Panc1 (cell line): ENCODE data around the gene SLC25A17. TPM values are rescaled to one million over a fixed set of nuclear protein-coding genes. Genes with fewer than 3 reads are reported as not detected.

Source experiments
- ATAC-seq: fragments of 200-7000 bp; cut with Tn5 transposase; 2 replicates; pipeline ENCODE4 v1.9.1; 2020; ENCODE audit warnings: mild to moderate bottlenecking, moderate library complexity
- BruUV-seq: library from RNA; stranded (reverse); fragments of 400-500 nt; replicated peaks from 2 replicates; lab custom pipeline; 2021; lab: Mats Ljungman, UMichigan
- CTCF ChIA-PET: fragments of 300-600 bp; sonication (Branson Sonifier 250); formaldehyde crosslinking; loops from one replicate; lab custom pipeline; 2022; ENCODE audit warnings: antibody characterized with exemption; lab: Charles Lee
- POLR2A ChIA-PET: fragments of 300-600 bp; sonication (Branson Sonifier 250); formaldehyde crosslinking; loops from one replicate; lab custom pipeline; 2022; ENCODE audit warnings: antibody characterized with exemption; lab: Charles Lee
- DNase-seq: peaks from one replicate; pipeline ENCODE4 v3.0.0-alpha.2; 2010; ENCODE audit warnings: low read depth, low spot score
- H3K27ac ChIP-seq: 2 replicates; pipeline ENCODE4 v1.5.1; 2011; ENCODE audit warnings: mild to moderate bottlenecking, low read length, inconsistent platforms
- H3K27me3 ChIP-seq: fragments of 200-500 bp; sonication (Bioruptor generic); 2 replicates; pipeline ENCODE4 v1.6.0; 2014; ENCODE audit warnings: low read length, inconsistent platforms; ENCODE audit not compliant: control insufficient read depth, insufficient read depth
- H3K36me3 ChIP-seq: fragments of 200-500 bp; sonication (Bioruptor generic); 2 replicates; pipeline ENCODE4 v1.5.1; 2014; ENCODE audit warnings: inconsistent platforms, mild to moderate bottlenecking, low read length, moderate library complexity; ENCODE audit not compliant: control insufficient read depth, insufficient read depth
- H3K4me1 ChIP-seq: 2 replicates; pipeline ENCODE4 v1.5.1; 2011; ENCODE audit warnings: inconsistent platforms, mild to moderate bottlenecking, low read length, moderate library complexity; ENCODE audit not compliant: control insufficient read depth, insufficient read depth
- H3K4me3 ChIP-seq, 2 experiments: 2 replicates each; pipeline ENCODE4 v1.5.1; 2011 to 2012; ENCODE audit warnings: low read depth in 2 of 2, low read length in 2 of 2, mild to moderate bottlenecking in 2 of 2, inconsistent platforms in 1 of 2, moderate library complexity in 1 of 2
- H3K9me3 ChIP-seq: fragments of 200-500 bp; sonication (Bioruptor generic); 2 replicates; pipeline ENCODE4 v1.5.1; 2014; ENCODE audit warnings: low read depth, mild to moderate bottlenecking, inconsistent platforms, low read length, moderate library complexity; ENCODE audit not compliant: control insufficient read depth, insufficient read depth
- CTCF ChIP-seq: fragments of 450-650 bp; IDR thresholded peaks from 2 replicates; pipeline ENCODE4 v1.5.1; 2017; ENCODE audit warnings: mild to moderate bottlenecking
- POLR2AphosphoS5 ChIP-seq: IDR thresholded peaks from 2 replicates; pipeline ENCODE4 v1.6.1; 2012; ENCODE audit warnings: mild to moderate bottlenecking, low read depth, low read length, moderate library complexity
- REST ChIP-seq, 2 experiments: IDR thresholded peaks; 2 replicates each; pipeline ENCODE4 v1.6.1; 2011 to 2012; ENCODE audit warnings: low read depth in 2 of 2, control low read depth in 1 of 2, low read length in 1 of 2, mild to moderate bottlenecking in 1 of 2, moderate library complexity in 1 of 2; ENCODE audit not compliant: insufficient read depth in 1 of 2
- SIN3A ChIP-seq: IDR thresholded peaks from 2 replicates; pipeline ENCODE4 v1.6.1; 2012; ENCODE audit warnings: low read depth, mild to moderate bottlenecking, low read length, moderate library complexity, borderline replicate concordance; ENCODE audit not compliant: insufficient read depth
- TCF7L2 ChIP-seq: IDR thresholded peaks from 2 replicates; pipeline ENCODE4 v1.6.1; 2011; ENCODE audit warnings: mild to moderate bottlenecking, low read depth, low read length, inconsistent platforms
- in situ Hi-C: cut with HindIII; loops from 2 replicates; pipeline ENCODE4 v1.10.0; 2016; ENCODE audit warnings: low sequenced_read_pairs, low pct_unique_long_range_greater_than_20kb
- intact Hi-C: fragments of 100-400 bp; cut with micrococcal nuclease; formaldehyde crosslinking; loops from one replicate; pipeline ENCODE4 v1.10.0; 2022; ENCODE audit not compliant: unreplicated experiment
- total RNA-seq: library from RNA; stranded (reverse); gene quantifications from one replicate; pipeline ENCODE4 v1.2.1, GENCODE V29; 2021; ENCODE audit not compliant: unreplicated experiment

Gene SLC25A17
- total RNA-seq, 1 experiment from 2014 or later: 28.9 TPM

GRCh38 chr22:40766956-40767355 lies 52.2 kb downstream of the SLC25A17 start:
- Histone ChIP-seq H3K27ac (no peak overlapping the region), H3K27me3 (no peaks in the 10 kb centered on the region), H3K4me1 (no peaks in the 10 kb centered on the region), H3K36me3 (no peaks in the 10 kb centered on the region; the same call in 1 of the 2 replicates), H3K4me3 (no peak overlapping the region), H3K9me3 (no peaks in the 10 kb centered on the region)
- ATAC-seq (no peak), DNase-seq (no peak)
- CTCF ChIA-PET: no interaction called here
- BruUV-seq: no TSS peak
- in situ Hi-C loops: loop anchor here (10.0 kb wide), 1 partner anchor 52 kb away; no protein-coding TSS in a partner anchor
- POLR2A ChIA-PET: no interaction called here
- intact Hi-C loops: no loop called here
- TF ChIP-seq TCF7L2: no peak
- TF ChIP-seq POLR2AphosphoS5: no peak
- no peak for TF ChIP-seq REST (IDR thresholded peaks at IDR 0.05; ENCODE audit: insufficient read depth in 1 of 2, low read depth in 2 of 2, low read length in 1 of 2)
- TF ChIP-seq SIN3A: no peak
- no peak for TF ChIP-seq CTCF

GRCh38 chr22:40764763-40765441 lies 54.2 kb downstream of the SLC25A17 start:
- intact Hi-C loops: no loop called here
- POLR2A ChIA-PET: no interaction called here
- ATAC-seq: no peak
- no TSS peak for BruUV-seq
- Histone ChIP-seq H3K4me1 (no peaks in the 10 kb centered on the region), H3K9me3 (no peaks in the 10 kb centered on the region), H3K36me3 (no peaks in the 10 kb centered on the region; the same call in 1 of the 2 replicates), H3K4me3 (no peak overlapping the region), H3K27me3 (no peaks in the 10 kb centered on the region), H3K27ac (no peak overlapping the region)
- CTCF ChIA-PET: no interaction called here
- TF ChIP-seq SIN3A (no peak), POLR2AphosphoS5 (no peak), TCF7L2 (no peak), CTCF (no peak), REST (IDR thresholded peaks at IDR 0.05; ENCODE audit: insufficient read depth in 1 of 2, low read depth in 2 of 2, low read length in 1 of 2) (no peak)
- DNase-seq: no peak
- in situ Hi-C loops: loop anchor here (10.0 kb wide), 1 partner anchor 50 kb away; no protein-coding TSS in a partner anchor
